H1 (cell line): ENCODE measurements around the gene ARID5B. TPM values are rescaled to one million over a fixed set of nuclear protein-coding genes. Genes with fewer than 3 reads are reported as not detected.

ENCODE experiments used
- CEBPB ChIP-seq: IDR thresholded peaks from 2 replicates; pipeline ENCODE4 v1.6.1; 2012; ENCODE audit warnings: low read depth, low read length
- CHD7 ChIP-seq: fragments of 300-600 bp; sonication (generic); IDR thresholded peaks from 2 replicates; pipeline ENCODE4 v1.7.1; 2012; ENCODE audit warnings: low read length, moderate library complexity, mild to moderate bottlenecking, inconsistent platforms; ENCODE audit not compliant: insufficient replicate concordance
- CTCF ChIP-seq, 3 experiments: IDR thresholded peaks; 1 replicate in 2 of 3; 2 replicates in 1 of 3; pipeline versions ENCODE4 v1.5.1 to v1.6.1; 2011; ENCODE audit warnings: low read length in 3 of 3, mild to moderate bottlenecking in 3 of 3, inconsistent platforms in 2 of 3, low read depth in 1 of 3, moderate library complexity in 1 of 3; ENCODE audit not compliant: insufficient read depth in 1 of 3; ENCODE audit errors: control extremely low read depth in 1 of 3
- EGR1 ChIP-seq: IDR thresholded peaks from 2 replicates; pipeline ENCODE4 v1.6.1; 2011; ENCODE audit warnings: low read depth, low read length, borderline replicate concordance
- HDAC2 ChIP-seq, 2 experiments: fragments of 300-600 bp in 1 of 2; sonication (generic) in 1 of 2; IDR thresholded peaks; 2 replicates each; pipeline ENCODE4 v1.6.1; 2011 to 2012; ENCODE audit warnings: low read depth in 2 of 2, low read length in 2 of 2, mild to moderate bottlenecking in 2 of 2, moderate library complexity in 2 of 2, borderline replicate concordance in 1 of 2, inconsistent platforms in 1 of 2
- RAD21 ChIP-seq, 2 experiments: IDR thresholded peaks in 1 of 2; conservative IDR thresholded peaks in 1 of 2; 2 replicates each; pipeline ENCODE4 v1.6.1; 2011; ENCODE audit warnings: low read depth in 2 of 2, low read length in 2 of 2, improper control_type of control experiment in 1 of 2, inconsistent platforms in 1 of 2, mild to moderate bottlenecking in 1 of 2, moderate library complexity in 1 of 2
- polyA plus RNA-seq, 7 experiments: library from polyadenylated mRNA; depleted of rRNA in 3 of 7; stranded (reverse) in 5 of 7; unstranded in 2 of 7; fragments of >200 nt in 5 of 7; fragments of 200-250 nt in 2 of 7; gene quantifications; 1 replicate in 5 of 7; 2 replicates in 1 of 7; 4 replicates in 1 of 7; pipeline versions ENCODE4 v1.2.1 to v1.2.3, GENCODE V29; 2011 to 2013; ENCODE audit warnings: missing spikeins in 2 of 7, mixed read lengths in 2 of 7
- total RNA-seq: library from RNA; stranded (reverse); fragmentation: NEBNext Ultra II Directional; extraction: Animal tissue kit (Norgen Biotek cat#: 25700); gene quantifications from 2 replicates; pipeline ENCODE4 v1.2.1, GENCODE V29; 2021

Gene ARID5B
- total and polyA plus RNA-seq, 2 of the 8 experiments (the other 6 are each of a cell fraction or from before 2014, with no cell fraction given): 0.21 to 1.1 TPM

GRCh38 chr10:61902445-61903220 lies 1.1 kb downstream of the ARID5B start (continued):
- no peak for TF ChIP-seq CHD7
- 0 out of 4 replicates have a peak, but pooled peaks of 1 of the 2 experiments have one; percentile 1 for TF ChIP-seq RAD21 (IDR thresholded peaks at IDR 0.05 in 1 of 2, conservative IDR thresholded peaks at IDR 0.05 in 1 of 2; ENCODE audit: low read depth in 2 of 2, low read length in 2 of 2)
- no peak for TF ChIP-seq EGR1
- peak in 1 of 3 experiments; percentile 8; a peak in 1 of 4 replicates for TF ChIP-seq CTCF (IDR thresholded peaks at IDR 0.05; ENCODE audit: control extremely low read depth in 1 of 3, insufficient read depth in 1 of 3, low read depth in 1 of 3, low read length in 3 of 3)
- TF ChIP-seq CEBPB: no peak
- TF ChIP-seq HDAC2 (IDR thresholded peaks at IDR 0.05; ENCODE audit: borderline replicate concordance in 1 of 2, low read depth in 2 of 2, low read length in 2 of 2): no peak
